HEK293 (cell line): Measurements from ENCODE around the gene LUZP2.

ENCODE experiments used
- CTCF ChIP-seq: fragments of 450-650 bp; formaldehyde crosslinking; IDR thresholded peaks from 2 replicates; pipeline ENCODE4 v1.5.1; 2016; ENCODE audit warnings: missing biosample characterization, missing genetic modification characterization
- MEIS1 ChIP-seq: sonication (generic); formaldehyde crosslinking; IDR thresholded peaks from 2 replicates; pipeline ENCODE4 v1.8.1; 2022; ENCODE audit warnings: missing genetic modification reagents, mild to moderate bottlenecking, borderline replicate concordance
- PATZ1 ChIP-seq: fragments of 450-650 bp; formaldehyde crosslinking; IDR thresholded peaks from 2 replicates; pipeline ENCODE4 v1.5.1; 2016; ENCODE audit warnings: missing biosample characterization, missing genetic modification characterization
- PBX3 ChIP-seq: sonication (generic); formaldehyde crosslinking; IDR thresholded peaks from 2 replicates; pipeline ENCODE4 v1.8.1; 2022; ENCODE audit warnings: mild to moderate bottlenecking, moderate library complexity, missing genetic modification reagents
- REST ChIP-seq: fragments of 450-650 bp; formaldehyde crosslinking; IDR thresholded peaks from 2 replicates; pipeline ENCODE4 v1.5.1; 2016; ENCODE audit warnings: missing biosample characterization, missing genetic modification characterization
- YY1 ChIP-seq: fragments of 450-650 bp; formaldehyde crosslinking; IDR thresholded peaks from 2 replicates; pipeline ENCODE4 v1.5.1; 2018; ENCODE audit warnings: missing biosample characterization, missing genetic modification characterization
- ZBTB26 ChIP-seq: fragments of 450-650 bp; formaldehyde crosslinking; optimal IDR thresholded peaks from 2 replicates; pipeline ENCODE3; 2016; ENCODE audit warnings: missing biosample characterization, mild to moderate bottlenecking, missing genetic modification characterization
- ZBTB7A ChIP-seq: fragments of 450-650 bp; formaldehyde crosslinking; IDR thresholded peaks from 2 replicates; pipeline ENCODE4 v1.5.1; 2016; ENCODE audit warnings: low read depth, missing biosample characterization, missing genetic modification characterization
- ZFP41 ChIP-seq: fragments of 450-650 bp; formaldehyde crosslinking; IDR thresholded peaks from 2 replicates; pipeline ENCODE4 v1.5.1; 2016; ENCODE audit warnings: missing biosample characterization, missing genetic modification characterization, borderline replicate concordance
- ZNF155 ChIP-seq: fragments of 450-650 bp; formaldehyde crosslinking; IDR thresholded peaks from 2 replicates; pipeline ENCODE4 v1.5.1; 2016; ENCODE audit warnings: missing biosample characterization, missing genetic modification characterization
- ZNF292 ChIP-seq: fragments of 450-650 bp; formaldehyde crosslinking; IDR thresholded peaks from 2 replicates; pipeline ENCODE4 v1.5.1; 2016; ENCODE audit warnings: low read depth, missing biosample characterization, missing genetic modification characterization, borderline replicate concordance
- ZNF610 ChIP-seq: fragments of 450-650 bp; formaldehyde crosslinking; IDR thresholded peaks from 2 replicates; pipeline ENCODE4 v1.5.1; 2016; ENCODE audit warnings: missing biosample characterization, missing genetic modification characterization, borderline replicate concordance

- TF ChIP-seq PBX3 (CRISPR knock-in tag), result no peak
- TF ChIP-seq ZFP41 (tag by site-specific recombination), result no peak
- no peak for TF ChIP-seq CTCF (tag by site-specific recombination)
- no peak for TF ChIP-seq REST (tag by site-specific recombination)
- no peak for TF ChIP-seq ZNF155 (tag by site-specific recombination)
- TF ChIP-seq ZBTB26 (tag by site-specific recombination), result no peak
- TF ChIP-seq YY1, result no peak
- no peak for TF ChIP-seq ZNF292 (tag by site-specific recombination)
- TF ChIP-seq PATZ1 (tag by site-specific recombination), result no peak
- TF ChIP-seq ZBTB7A (tag by site-specific recombination), result no peak
- TF ChIP-seq MEIS1, result no peak
- TF ChIP-seq ZNF610 (tag by site-specific recombination), result no peak
Measured at GRCh38 chr11:24634606-24635160, 137.8 kb downstream of the LUZP2 start.
